GM08714 (cell line): Measurements from ENCODE around the gene HBS1L.
A peak's percentile ranks its signal among the peaks of the same experiment; 100 is the strongest.
"Not testable (repeated sequence)": the region's sequence is repeated elsewhere in the genome, so short reads cannot be mapped to it uniquely, and the experiment has no call there.

Source experiments
- H3K4me3 ChIP-seq: fragments of 200-500 bp; sonication (Bioruptor generic); 2 replicates; pipeline ENCODE4 v1.5.1; 2014; ENCODE audit warnings: mild to moderate bottlenecking, low read length, inconsistent platforms
- ZNF274 ChIP-seq: IDR thresholded peaks from 2 replicates; pipeline ENCODE4 v1.6.1; 2012; ENCODE audit warnings: mild to moderate bottlenecking, low read depth, low read length

Gene HBS1L

DNA sequence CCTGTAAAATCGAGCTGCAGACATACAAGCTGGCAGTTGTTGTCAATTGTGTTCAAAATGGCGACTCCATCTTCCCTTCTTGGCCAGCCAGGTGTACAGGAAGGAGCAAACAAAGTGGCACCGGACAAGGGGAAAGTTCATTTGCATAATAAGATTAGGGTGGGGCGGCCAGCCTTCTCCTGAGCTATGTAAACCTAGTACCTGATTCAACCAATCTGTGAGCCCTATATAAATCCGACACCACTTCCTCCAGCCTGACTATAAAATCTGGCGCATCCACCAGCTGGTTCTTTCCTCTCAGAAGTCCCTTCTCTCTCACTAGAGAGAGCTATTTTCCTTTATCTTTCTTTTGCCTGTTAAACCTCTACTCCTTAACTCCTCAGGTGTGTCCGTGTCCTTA, 8.1 kb upstream of the HBS1L start:
- TF ChIP-seq ZNF274: no peak
- no peak overlapping the region for H3K4me3 ChIP-seq

DNA sequence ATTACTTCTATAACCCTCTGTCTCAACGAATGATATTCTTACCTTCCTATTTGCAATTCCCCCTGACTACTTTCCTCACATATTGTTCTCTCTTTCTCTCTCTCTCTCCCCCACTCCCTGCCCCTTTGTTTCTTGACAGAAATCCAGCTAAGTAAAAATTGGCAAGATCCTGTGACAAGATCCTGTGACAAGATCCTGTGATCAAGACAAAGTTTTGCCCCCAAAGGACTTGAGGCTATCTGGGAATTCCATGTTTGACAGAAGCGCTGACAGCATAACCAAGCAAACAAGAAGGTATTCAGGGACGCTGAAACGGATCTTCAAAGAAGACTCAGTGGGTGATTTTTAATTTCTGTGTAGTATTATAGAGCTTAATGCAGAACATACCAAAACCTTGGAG, 5.5 kb upstream of the HBS1L start:
- no peak for TF ChIP-seq ZNF274
- no peak overlapping the region for H3K4me3 ChIP-seq

DNA sequence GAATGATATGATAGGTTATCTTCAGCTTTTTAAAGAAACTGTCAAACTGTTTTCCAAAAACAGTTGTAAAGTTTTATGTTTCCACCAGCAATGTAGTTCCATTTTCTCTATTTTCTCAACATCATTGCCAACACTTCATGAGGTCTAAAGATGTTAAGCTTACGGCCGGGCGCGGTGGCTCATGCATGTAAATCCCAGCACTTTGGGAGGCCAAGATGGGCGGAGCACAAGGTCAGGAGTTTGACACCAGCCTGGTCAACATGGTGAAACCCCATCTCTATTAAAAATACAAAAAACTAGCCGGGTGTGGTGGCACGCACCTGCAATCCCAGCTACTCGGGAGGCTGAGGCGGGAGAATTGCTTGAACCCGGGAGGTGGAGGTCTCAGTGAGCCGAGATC, 3.7 kb upstream of the HBS1L start:
- H3K4me3 ChIP-seq: not testable (repeated sequence)

DNA sequence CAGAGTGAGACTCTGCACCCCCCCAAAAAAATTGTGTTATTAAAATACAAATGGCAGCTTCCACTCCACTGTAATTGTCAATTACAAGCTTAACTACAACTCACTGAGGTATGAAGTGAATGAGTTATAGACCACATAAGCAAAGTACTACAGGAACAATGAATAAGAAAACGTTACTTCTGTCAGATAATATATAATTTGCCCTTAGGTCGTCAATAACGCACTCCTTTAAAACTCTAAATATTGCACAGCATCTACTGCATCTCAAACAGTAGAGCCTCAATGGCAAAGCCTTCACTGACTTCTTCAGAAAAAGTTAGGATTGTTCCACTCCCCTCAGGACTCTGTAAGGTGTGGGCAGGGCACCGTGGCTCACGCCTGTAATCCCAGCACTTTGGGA, 2.0 kb upstream of the HBS1L start:
- H3K4me3 ChIP-seq: no peak overlapping the region
- TF ChIP-seq ZNF274: no peak

DNA sequence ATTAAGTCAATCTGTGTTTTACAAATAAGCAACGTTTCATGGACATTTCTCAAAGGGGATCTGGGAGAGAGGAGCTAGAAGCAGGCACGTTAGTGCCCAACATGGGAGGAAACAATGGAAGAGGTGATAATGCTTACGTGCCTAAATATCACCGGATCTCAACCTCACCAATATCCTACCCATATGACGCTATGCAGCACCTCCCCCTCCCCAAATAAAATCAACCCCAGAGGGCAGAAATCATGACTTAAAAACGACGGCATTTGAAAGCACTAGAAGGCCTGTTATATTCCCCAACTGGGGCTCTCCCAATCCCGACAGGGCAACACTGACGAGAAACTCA, 425 bp downstream of the HBS1L start:
- TF ChIP-seq ZNF274: no peak
- peak overlapping the region; percentile 96 for H3K4me3 ChIP-seq

DNA sequence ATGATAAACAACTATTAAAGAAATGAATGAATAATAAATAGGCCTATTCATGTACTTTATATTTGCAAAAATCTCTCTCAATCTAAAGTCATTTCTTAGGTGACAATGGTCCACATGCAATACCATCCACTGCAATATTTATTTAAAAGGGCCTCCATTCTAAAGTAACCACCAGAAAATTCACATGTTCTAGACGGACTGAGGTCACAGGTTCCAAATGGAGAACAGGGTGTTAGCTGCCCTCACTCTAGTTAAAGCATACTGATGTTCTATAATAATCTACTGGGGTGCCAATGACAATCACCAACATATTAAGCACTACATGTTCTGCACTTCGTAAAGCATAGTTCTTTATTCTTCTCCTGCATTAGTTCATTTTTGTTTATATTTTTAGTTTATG, 1.2 kb downstream of the HBS1L start:
- peak overlapping the region; percentile 96; the same call in 1 of the 2 replicates for H3K4me3 ChIP-seq
- TF ChIP-seq ZNF274: no peak

DNA sequence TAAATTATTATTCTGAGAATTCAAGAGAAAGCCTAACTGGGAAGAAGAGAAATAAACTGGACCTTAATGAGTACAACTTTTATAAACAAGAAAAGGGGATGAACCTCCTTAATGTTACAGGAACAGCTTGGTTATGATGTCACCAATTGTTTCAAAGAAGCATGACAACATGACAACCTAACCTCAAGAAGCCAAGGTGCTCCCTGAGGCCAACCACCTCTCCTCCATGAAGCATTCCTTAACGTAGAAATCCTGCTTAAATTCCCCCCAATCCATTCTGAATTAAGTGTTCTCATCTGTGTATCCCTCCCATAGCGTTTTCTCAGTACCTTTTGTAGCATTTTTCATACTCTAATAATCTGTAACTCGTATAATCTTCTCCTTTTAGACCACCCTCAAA, 1.7 kb downstream of the HBS1L start:
- H3K4me3 ChIP-seq: peak overlapping the region; percentile 96

DNA sequence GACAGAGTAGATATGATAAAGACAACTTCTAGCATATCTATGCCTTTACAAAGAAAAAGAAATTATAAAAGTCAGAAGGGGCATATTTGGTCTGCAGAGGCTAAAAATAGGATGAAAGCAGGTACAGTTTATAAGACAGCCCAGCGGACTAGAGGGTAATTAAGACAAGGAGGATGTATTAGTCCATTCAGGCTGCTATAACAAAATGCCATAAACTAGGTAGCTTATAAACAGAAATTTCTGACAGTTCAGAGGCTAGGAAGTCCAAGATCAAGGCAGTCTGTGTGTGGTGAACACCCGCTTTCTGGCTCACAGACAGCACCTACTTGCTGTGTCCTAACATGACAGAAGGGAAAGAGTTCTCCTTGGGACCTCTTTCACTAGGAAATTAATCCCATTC, 5.7 kb downstream of the HBS1L start:
- no peak overlapping the region for H3K4me3 ChIP-seq
- TF ChIP-seq ZNF274: no peak

More for the DNA sequence above, 1.7 kb downstream of the HBS1L start:
- TF ChIP-seq ZNF274: no peak

DNA sequence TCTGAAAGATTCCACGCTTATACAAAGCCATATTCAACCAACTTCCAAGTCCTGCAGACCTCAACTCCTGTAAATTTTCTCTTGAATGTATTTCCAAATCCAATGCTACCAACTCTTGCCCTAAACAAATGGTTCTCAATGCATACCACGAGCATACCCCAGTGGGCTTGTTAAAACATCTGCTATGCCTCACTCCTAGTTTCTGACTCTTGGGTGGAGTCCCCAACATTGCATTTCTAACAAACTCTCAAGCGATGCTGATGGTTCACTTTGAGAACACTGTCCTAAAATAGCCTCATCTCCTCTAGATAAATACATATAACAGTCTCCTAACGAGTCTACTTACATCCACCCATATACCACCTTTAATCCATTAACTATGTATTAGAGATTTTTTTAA, 7.3 kb downstream of the HBS1L start:
- TF ChIP-seq ZNF274: no peak
- H3K4me3 ChIP-seq: no peak overlapping the region

DNA sequence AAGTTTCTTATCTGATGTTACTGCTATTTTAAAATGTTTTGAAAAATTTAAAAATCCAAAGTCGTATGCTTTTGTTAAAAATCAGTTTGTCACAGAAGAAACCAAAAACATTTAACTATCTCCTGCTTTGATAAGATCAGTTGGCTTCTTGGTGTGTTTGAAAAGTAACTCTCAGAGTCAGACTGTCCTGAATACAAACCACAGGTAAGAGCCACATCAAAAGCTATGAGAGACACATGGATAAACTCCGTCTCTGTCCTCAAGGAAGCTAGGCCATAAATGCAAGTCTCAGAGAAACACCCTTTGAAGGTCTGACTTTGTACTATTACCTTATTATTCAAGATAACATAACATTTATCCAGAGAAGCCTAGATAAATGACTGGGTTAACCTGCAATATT, 7.7 kb downstream of the HBS1L start:
- no peak overlapping the region for H3K4me3 ChIP-seq
- TF ChIP-seq ZNF274: no peak

DNA sequence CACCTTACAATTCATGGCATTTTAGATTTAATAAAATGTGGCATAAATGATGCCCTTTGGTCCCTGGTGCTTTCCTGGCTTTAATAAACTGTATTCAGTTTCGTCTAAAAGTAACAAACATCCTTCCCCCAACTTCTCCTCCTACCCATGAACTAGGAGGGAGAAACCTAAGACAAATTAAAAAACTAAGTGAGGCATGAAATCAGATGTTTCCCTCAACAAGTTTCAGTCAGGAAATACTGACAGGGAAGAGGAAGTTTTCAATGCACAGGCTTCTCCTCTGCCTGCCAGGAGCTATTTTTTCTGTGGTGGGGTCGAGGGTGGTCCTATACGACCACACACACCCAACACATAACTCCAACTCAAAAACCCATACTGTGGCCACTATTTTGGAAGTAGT, 10.0 kb downstream of the HBS1L start:
- peak overlapping the region; percentile 13; the same call in 1 of the 2 replicates for H3K4me3 ChIP-seq
- no peak for TF ChIP-seq ZNF274

DNA sequence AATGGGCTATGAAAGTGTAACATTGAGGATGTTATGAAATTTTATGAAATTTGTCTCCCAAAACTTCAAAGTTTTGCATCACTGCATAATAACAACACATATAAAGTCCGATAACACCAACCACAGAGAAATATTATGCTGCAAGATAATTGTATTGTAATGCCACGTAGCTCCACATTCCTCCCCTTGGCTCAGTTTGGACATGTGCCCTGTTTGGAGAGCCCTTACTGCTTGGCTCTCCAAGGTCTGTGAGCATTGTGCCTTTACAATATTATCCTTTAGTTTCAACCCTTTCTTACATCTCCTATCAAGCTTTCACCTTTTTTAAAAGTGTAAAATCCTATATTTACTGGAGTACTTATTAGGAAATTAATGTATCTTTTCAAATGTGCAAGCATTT, 10.8 kb downstream of the HBS1L start:
- TF ChIP-seq ZNF274: no peak
- no peak overlapping the region for H3K4me3 ChIP-seq

DNA sequence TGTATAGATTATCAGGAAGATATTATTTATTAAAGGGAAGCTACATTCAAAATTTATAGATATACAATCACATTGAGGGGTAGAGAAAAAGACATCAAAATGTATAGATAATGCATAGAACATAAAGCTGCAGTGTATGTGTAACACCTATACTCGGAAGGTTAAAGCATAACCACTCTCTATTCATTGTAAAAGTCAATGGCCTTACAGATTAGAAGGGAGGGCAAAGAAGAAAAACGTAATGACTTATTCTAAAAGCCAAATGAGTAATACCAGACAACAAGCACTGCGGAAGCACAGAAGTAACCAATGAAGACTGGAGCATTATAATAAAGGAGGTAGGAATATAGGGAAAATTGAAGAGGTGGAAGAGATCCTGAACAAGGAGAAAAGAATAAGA, 11.3 kb downstream of the HBS1L start:
- no peak for TF ChIP-seq ZNF274
- H3K4me3 ChIP-seq: no peak overlapping the region

DNA sequence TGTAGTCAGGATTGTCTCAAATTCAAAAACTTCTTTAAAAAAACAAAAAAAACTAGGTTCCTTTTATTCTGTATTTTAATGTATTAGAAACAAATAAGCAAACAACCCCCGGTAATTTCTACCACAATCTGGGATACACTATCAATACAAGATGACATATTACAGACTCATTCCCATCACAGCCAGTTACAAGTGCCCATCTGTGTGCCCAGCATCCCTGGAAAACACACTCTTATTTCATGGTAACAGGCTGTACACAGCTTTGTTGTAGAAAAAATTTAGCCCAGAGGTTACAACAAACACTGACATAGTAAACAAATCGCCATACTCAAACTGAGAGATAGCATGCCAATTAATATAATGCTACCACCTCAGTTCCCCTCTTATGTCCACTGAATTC, 16.3 kb downstream of the HBS1L start:
- H3K4me3 ChIP-seq: no peak overlapping the region
- no peak for TF ChIP-seq ZNF274

DNA sequence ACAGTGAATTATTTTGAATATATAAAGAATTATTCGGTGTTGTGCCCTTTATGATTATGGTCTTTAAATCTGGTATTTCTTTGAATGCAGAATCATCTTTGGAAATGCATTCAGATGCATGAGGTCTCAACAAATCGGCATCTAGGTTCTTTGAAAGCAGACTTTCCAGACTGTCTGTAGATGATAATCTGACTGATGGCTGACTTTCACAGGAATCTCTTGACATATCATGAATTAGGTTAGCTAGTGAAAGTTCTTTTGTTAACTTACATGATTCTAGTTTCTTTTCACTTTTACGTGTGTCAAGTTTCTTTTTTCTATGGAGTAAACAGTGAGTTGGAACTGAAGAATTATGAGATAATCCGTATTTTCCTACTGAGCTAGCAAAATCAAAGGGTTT, 17.1 kb downstream of the HBS1L start:
- TF ChIP-seq ZNF274: no peak
- no peak overlapping the region for H3K4me3 ChIP-seq

DNA sequence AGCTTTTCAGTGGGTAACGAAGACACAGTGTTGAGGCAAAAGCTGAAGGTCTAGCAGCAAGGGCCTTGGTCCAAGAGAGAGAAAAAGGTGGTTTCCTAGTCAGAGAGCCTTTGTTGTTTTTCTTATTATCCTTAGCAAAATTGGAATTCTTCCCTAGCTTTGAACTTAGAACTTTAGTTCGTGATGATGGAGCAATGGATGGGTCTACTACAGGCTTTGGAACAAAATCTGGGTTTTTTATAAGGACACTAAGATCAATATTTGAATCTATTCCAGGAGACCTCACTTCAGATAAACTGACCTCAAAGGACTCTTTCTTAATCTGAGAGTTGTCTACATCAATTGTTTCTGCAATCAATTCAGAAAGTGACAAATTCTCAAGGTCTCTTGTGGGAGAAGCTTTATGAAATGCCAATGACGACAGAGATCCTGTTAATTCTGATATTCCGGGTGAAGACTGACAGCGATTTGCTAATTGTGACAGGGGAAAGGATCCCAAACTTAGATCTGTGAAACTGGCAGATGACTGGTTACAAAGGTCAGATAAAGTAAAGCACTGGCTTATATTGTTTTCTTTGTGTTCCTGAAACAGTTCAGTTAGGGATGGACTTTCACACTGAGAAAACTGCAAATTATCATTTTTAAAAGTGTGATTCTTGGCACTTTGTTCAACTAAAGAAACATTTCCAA, 17.7 kb downstream of the HBS1L start:
- H3K4me3 ChIP-seq: no peak overlapping the region
- no peak for TF ChIP-seq ZNF274
